Neuronal stem cell (in vitro differentiated cells): ENCODE results near the gene DNAH2.

Source experiments
- DNase-seq: peaks from one replicate; pipeline ENCODE4 v3.0.0-alpha.2; 2013; ENCODE audit warnings: low spot score
- H2AFZ ChIP-seq: one replicate; pipeline ENCODE4 v1.6.1; 2013; ENCODE audit warnings: mild to moderate bottlenecking, low read length, inconsistent platforms
- H2AK5ac ChIP-seq: 2 replicates; pipeline ENCODE4 v1.6.1; 2013; ENCODE audit warnings: low read depth, mild to moderate bottlenecking, inconsistent platforms, low read length, moderate library complexity, mixed read lengths
- H2BK120ac ChIP-seq: 2 replicates; pipeline ENCODE4 v1.6.1; 2013; ENCODE audit warnings: low read depth, mild to moderate bottlenecking, inconsistent platforms, low read length, moderate library complexity, mixed read lengths
- H2BK12ac ChIP-seq: one replicate; pipeline ENCODE4 v1.6.1; 2013; ENCODE audit warnings: low read length, inconsistent platforms
- H2BK15ac ChIP-seq: 2 replicates; pipeline ENCODE4 v1.6.1; 2013; ENCODE audit warnings: mild to moderate bottlenecking, low read length, inconsistent platforms, mixed read lengths
- H2BK5ac ChIP-seq: one replicate; pipeline ENCODE4 v1.6.1; 2013; ENCODE audit warnings: inconsistent platforms, mild to moderate bottlenecking, low read length, moderate library complexity
- H3K14ac ChIP-seq: one replicate; pipeline ENCODE4 v1.6.1; 2013; ENCODE audit warnings: low read length, inconsistent platforms
- H3K18ac ChIP-seq: 2 replicates; pipeline ENCODE4 v1.6.1; 2013; ENCODE audit warnings: low read length, inconsistent platforms
- H3K23ac ChIP-seq: 2 replicates; pipeline ENCODE4 v1.6.1; 2013; ENCODE audit warnings: low read depth, mild to moderate bottlenecking, mixed read lengths, low read length, inconsistent platforms; ENCODE audit not compliant: poor library complexity
- H3K27ac ChIP-seq: replicated peaks from 3 replicates; pipeline ENCODE4 v1.5.1; 2013; ENCODE audit warnings: low read length, inconsistent platforms
- H3K27me3 ChIP-seq, 3 experiments: 2 replicates each; pipeline ENCODE4 v1.6.1; 2013; ENCODE audit warnings: low read length in 3 of 3, mild to moderate bottlenecking in 2 of 3, inconsistent platforms in 1 of 3, low read depth in 1 of 3, mixed read lengths in 1 of 3, moderate library complexity in 1 of 3; ENCODE audit not compliant: control insufficient read depth in 3 of 3, insufficient read depth in 3 of 3
- H3K36me3 ChIP-seq, 2 donors: replicated peaks in 1 of 2; 2 replicates each; pipeline ENCODE4 v1.6.1; 2013; ENCODE audit warnings: low read length in 2 of 2; ENCODE audit not compliant: control insufficient read depth in 2 of 2, insufficient read depth in 2 of 2
- H3K4ac ChIP-seq: 2 replicates; pipeline ENCODE4 v1.6.1; 2013; ENCODE audit warnings: inconsistent platforms, mild to moderate bottlenecking, low read length, moderate library complexity
- H3K4me1 ChIP-seq, 2 donors: 1 replicate in 1 of 2; 2 replicates in 1 of 2; pipeline ENCODE4 v1.6.1; 2013; ENCODE audit warnings: low read length in 2 of 2, low read depth in 1 of 2; ENCODE audit not compliant: control insufficient read depth in 2 of 2, insufficient read depth in 1 of 2
- H3K4me2 ChIP-seq: one replicate; pipeline ENCODE4 v1.6.1; 2013; ENCODE audit warnings: mild to moderate bottlenecking, low read length, inconsistent platforms; ENCODE audit not compliant: insufficient read depth, poor library complexity, severe bottlenecking
- H3K4me3 ChIP-seq, 2 donors: 2 replicates each; pipeline ENCODE4 v1.5.1; 2013; ENCODE audit warnings: low read length in 2 of 2, mild to moderate bottlenecking in 2 of 2, inconsistent platforms in 1 of 2, moderate library complexity in 1 of 2
- H3K79me1 ChIP-seq: one replicate; pipeline ENCODE4 v1.6.1; 2013; ENCODE audit warnings: low read depth, mild to moderate bottlenecking, inconsistent platforms, low read length, moderate library complexity
- H3K9ac ChIP-seq: one replicate; pipeline ENCODE4 v1.6.1; 2013; ENCODE audit warnings: mild to moderate bottlenecking, low read depth, low read length, inconsistent platforms; ENCODE audit not compliant: poor library complexity
- H3K9me3 ChIP-seq, 2 donors: replicated peaks in 1 of 2; 2 replicates each; pipeline versions ENCODE3 to v1.6.1; 2013; ENCODE audit warnings: low read length in 2 of 2, mild to moderate bottlenecking in 2 of 2, inconsistent platforms in 1 of 2, low read depth in 1 of 2, mixed read lengths in 1 of 2, moderate library complexity in 1 of 2; ENCODE audit not compliant: control insufficient read depth in 2 of 2, insufficient read depth in 1 of 2
- H4K8ac ChIP-seq: one replicate; pipeline ENCODE4 v1.6.1; 2013; ENCODE audit warnings: low read depth, mild to moderate bottlenecking, inconsistent platforms, low read length, moderate library complexity
- H4K91ac ChIP-seq: one replicate; pipeline ENCODE4 v1.6.1; 2013; ENCODE audit warnings: low read length, low read depth, mild to moderate bottlenecking, inconsistent platforms; ENCODE audit not compliant: poor library complexity
- WGBS, 2 donors: extraction: QIAGEN DNeasy Blood & Tissue Kit; methylation state at CpG; one replicate each; pipeline ENCODE4 v1.1.7; 2013; ENCODE audit warnings: missing lambda C conversion rate in 2 of 2, mixed read lengths in 1 of 2; ENCODE audit not compliant: insufficient read length in 2 of 2, insufficient replicate concordance in 1 of 2; ENCODE audit errors: extremely low coverage in 2 of 2; 5-methylcytosine and 5-hydroxymethylcytosine counted together

DNAH2 gene

DNA sequence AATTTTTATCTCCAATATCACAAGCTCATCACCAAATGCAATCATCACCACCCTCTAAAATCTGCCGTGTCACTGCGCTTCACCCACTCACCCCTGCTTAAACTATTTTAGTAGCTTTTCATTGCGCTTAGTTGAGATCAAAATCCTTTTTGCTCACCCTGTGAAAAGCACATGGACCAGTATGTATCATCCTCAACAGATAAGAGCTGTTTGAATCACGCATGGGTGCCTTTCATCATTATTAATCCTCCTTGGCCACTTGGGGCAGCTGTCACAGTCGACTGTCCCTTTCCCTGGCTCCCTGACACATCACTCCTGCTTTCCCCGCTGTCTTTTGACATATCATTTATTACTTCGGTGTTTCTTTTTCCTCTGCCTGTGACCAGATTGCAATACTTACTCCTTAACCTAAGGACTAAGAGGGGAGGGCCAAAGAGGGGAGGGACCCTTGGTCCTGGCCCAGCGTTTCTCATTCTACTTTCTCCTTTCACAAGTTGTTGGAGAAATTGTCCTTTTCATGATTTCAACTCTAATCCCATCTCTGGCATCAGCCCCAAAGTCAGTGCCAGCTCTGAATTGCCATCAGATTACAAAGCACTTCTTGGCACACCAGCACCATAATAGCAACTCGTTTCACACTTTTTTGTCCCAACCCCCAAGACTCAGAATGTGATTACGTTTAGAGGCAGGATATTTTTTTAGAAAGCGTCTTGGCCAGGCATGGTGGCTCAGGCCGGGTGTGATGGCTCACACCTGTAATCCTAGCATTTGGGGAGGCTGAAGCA is 107.9 kb downstream of the DNAH2 start:
- Histone ChIP-seq H3K18ac (no peak overlapping the region), H2BK15ac (no peak overlapping the region), H3K4ac (no peak overlapping the region), H3K79me1 (peaks cover 4% of the 10 kb centered on the region), H4K91ac (no peak overlapping the region), H3K4me2 (no peak overlapping the region), H3K9ac (no peak overlapping the region), H3K27me3 (peaks cover 0 to 34% (median 12%) of the 10 kb centered on the region in 3 experiments), H3K4me3 (no peak overlapping the region), H2BK120ac (no peak overlapping the region), H3K14ac (no peak overlapping the region), H2BK5ac (no peak overlapping the region), H2AK5ac (no peak overlapping the region), H2BK12ac (no peak overlapping the region), H3K4me1 (peaks cover 0 to 2% of the 10 kb centered on the region in 2 donors), H3K23ac (no peak overlapping the region), H4K8ac (no peak overlapping the region), H2AFZ (no peak overlapping the region), H3K9me3 (no peaks in the 10 kb centered on the region), H3K36me3 (no peaks in the 10 kb centered on the region), H3K27ac (no peak overlapping the region)
- no CpG with 5 or more reads among the region's 12 CpGs for WGBS, 2 donors
- no peak for DNase-seq

DNA sequence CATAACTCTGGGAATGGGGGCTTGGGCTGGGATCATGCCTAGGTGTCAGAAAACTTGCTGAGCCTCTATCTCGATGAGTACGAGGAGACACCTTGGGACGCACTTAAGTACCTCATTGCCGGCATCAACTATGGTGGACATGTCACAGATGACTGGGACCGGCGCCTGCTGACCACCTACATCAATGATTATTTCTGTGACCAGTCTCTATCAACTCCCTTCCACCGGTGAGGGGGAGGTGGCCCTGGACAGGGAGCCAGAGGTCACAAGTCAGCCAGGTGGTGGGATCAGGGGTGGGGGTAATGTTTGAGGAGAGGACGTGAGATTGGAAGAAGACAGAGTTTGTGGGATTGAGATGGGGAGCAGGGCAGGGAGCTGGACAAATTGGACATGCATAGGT is 113.1 kb downstream of the DNAH2 start:
- WGBS, 2 donors = 100% methylated on average over 1 of the region's 8 CpGs; no CpG with 5 or more reads in 1 of the 2 donors
- Histone ChIP-seq H4K91ac (no peak overlapping the region), H3K4me2 (no peak overlapping the region)

DNA sequence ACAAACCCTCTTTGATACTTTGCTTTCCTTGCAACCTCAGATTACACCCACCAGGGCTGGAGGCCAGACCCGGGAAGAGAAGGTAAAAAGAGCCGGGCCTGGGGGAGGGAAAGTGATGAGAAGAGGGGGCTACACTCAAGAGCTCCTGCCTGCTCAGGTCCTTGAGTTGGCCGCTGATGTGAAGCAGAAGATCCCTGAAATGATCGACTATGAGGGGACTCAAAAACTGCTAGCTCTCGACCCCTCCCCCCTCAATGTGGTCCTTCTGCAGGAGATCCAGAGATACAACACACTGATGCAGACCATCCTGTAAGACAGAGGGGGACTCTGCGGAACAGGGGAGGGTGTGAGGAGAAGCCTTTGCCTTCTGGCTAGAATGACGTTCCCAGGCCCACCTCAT is 113.7 kb downstream of the DNAH2 start:
- H3K9ac ChIP-seq = no peak overlapping the region
- no peak overlapping the region for H2AFZ ChIP-seq
- H2BK5ac ChIP-seq = no peak overlapping the region
- no peaks in the 10 kb centered on the region for H3K36me3 ChIP-seq
- H2BK12ac ChIP-seq = no peak overlapping the region
- no peak overlapping the region for H3K23ac ChIP-seq
- H3K18ac ChIP-seq = no peak overlapping the region
- no peaks in the 10 kb centered on the region for H3K9me3 ChIP-seq
- DNase-seq = no peak
- no peak overlapping the region for H3K27ac ChIP-seq
- H3K27me3 ChIP-seq = peaks cover 0 to 27% (median 8%) of the 10 kb centered on the region in 3 experiments
- H4K8ac ChIP-seq = no peak overlapping the region
- H3K14ac ChIP-seq = no peak overlapping the region
- H4K91ac ChIP-seq = no peak overlapping the region
- H3K4me1 ChIP-seq = peaks cover 5 to 12% of the 10 kb centered on the region in 2 donors
- H3K79me1 ChIP-seq = no peaks in the 10 kb centered on the region
- no peak overlapping the region for H2AK5ac ChIP-seq
- H3K4me2 ChIP-seq = no peak overlapping the region
- H3K4me3 ChIP-seq = no peak overlapping the region
- no peak overlapping the region for H3K4ac ChIP-seq
- H2BK15ac ChIP-seq = no peak overlapping the region
- no CpG with 5 or more reads among the region's 7 CpGs for WGBS, 2 donors
- H2BK120ac ChIP-seq = no peak overlapping the region

More for the DNA sequence above, 113.1 kb downstream of the DNAH2 start:
- no peak overlapping the region for H2BK12ac ChIP-seq
- H3K27me3 ChIP-seq = peaks cover 0 to 27% (median 8%) of the 10 kb centered on the region in 3 experiments
- no peak overlapping the region for H3K4ac ChIP-seq
- no peak overlapping the region for H3K9ac ChIP-seq
- H3K27ac ChIP-seq = no peak overlapping the region
- no peak for DNase-seq
- no peak overlapping the region for H4K8ac ChIP-seq
- H3K79me1 ChIP-seq = no peaks in the 10 kb centered on the region
- H2BK120ac ChIP-seq = no peak overlapping the region
- peaks cover 5 to 12% of the 10 kb centered on the region in 2 donors for H3K4me1 ChIP-seq
- H3K18ac ChIP-seq = peak overlapping the region; percentile 27
- no peak overlapping the region for H3K14ac ChIP-seq
- H2BK15ac ChIP-seq = no peak overlapping the region
- no peak overlapping the region for H2AK5ac ChIP-seq
- no peaks in the 10 kb centered on the region for H3K9me3 ChIP-seq
- H3K4me3 ChIP-seq = no peak overlapping the region
- no peak overlapping the region for H2BK5ac ChIP-seq
- H3K36me3 ChIP-seq = no peaks in the 10 kb centered on the region
- no peak overlapping the region for H2AFZ ChIP-seq
- H3K23ac ChIP-seq = no peak overlapping the region

DNA sequence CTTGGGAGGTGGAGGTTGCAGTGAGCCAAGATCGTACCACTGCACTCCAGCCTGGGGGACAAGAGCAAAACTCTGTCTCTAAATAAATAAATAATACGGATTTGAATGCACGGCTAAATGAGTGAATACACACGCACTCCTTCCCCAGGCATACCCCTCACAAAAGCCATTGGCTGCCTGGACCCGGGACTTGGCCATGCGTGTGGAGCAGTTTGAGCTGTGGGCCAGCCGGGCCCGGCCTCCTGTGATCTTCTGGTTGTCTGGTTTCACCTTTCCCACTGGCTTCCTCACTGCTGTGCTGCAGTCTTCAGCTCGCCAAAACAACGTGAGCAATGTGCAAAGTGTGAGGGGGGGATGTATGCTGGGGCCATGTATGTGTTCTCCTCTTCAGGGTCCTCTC is 114.9 kb downstream of the DNAH2 start:
- no peaks in the 10 kb centered on the region for H3K9me3 ChIP-seq
- H2BK5ac ChIP-seq = no peak overlapping the region
- no peak overlapping the region for H2BK12ac ChIP-seq
- no peak for DNase-seq
- H2BK120ac ChIP-seq = no peak overlapping the region
- no peak overlapping the region for H3K9ac ChIP-seq
- H2BK15ac ChIP-seq = no peak overlapping the region
- H3K36me3 ChIP-seq = no peaks in the 10 kb centered on the region
- no peak overlapping the region for H2AK5ac ChIP-seq
- no peak overlapping the region for H3K18ac ChIP-seq
- H3K23ac ChIP-seq = peak overlapping the region; percentile 29
- H3K4me3 ChIP-seq = no peak overlapping the region
- H3K79me1 ChIP-seq = no peaks in the 10 kb centered on the region
- no peak overlapping the region for H2AFZ ChIP-seq
- H3K4me2 ChIP-seq = no peak overlapping the region
- no peak overlapping the region for H4K91ac ChIP-seq
- no peak overlapping the region for H3K14ac ChIP-seq
- H3K27me3 ChIP-seq = peaks cover 0 to 27% (median 8%) of the 10 kb centered on the region in 3 experiments
- no peak overlapping the region for H3K4ac ChIP-seq
- no CpG with 5 or more reads among the region's 10 CpGs for WGBS, 2 donors
- no peak overlapping the region for H3K27ac ChIP-seq
- H4K8ac ChIP-seq = no peak overlapping the region
- H3K4me1 ChIP-seq = peaks cover 9 to 17% of the 10 kb centered on the region in 2 donors
